GM18951 (cell line): Measurements from ENCODE around the gene RTP3.
"Not testable (repeated sequence)": the region's sequence is repeated elsewhere in the genome, so short reads cannot be mapped to it uniquely, and the experiment has no call there.

Experiments
- POLR2A ChIP-seq: IDR thresholded peaks from 4 replicates; pipeline ENCODE4 v1.6.1; 2011; ENCODE audit warnings: mild to moderate bottlenecking; ENCODE audit not compliant: insufficient read length, insufficient read depth; ENCODE audit errors: extremely low read depth
- in situ Hi-C: fragments of 300-500 bp; cut with MboI; formaldehyde crosslinking; loops from one replicate; pipeline ENCODE4 v1.12.0; 2022; ENCODE audit warnings: low sequenced_read_pairs, mixed read lengths, inconsistent platforms; ENCODE audit not compliant: unreplicated experiment

Gene RTP3

DNA sequence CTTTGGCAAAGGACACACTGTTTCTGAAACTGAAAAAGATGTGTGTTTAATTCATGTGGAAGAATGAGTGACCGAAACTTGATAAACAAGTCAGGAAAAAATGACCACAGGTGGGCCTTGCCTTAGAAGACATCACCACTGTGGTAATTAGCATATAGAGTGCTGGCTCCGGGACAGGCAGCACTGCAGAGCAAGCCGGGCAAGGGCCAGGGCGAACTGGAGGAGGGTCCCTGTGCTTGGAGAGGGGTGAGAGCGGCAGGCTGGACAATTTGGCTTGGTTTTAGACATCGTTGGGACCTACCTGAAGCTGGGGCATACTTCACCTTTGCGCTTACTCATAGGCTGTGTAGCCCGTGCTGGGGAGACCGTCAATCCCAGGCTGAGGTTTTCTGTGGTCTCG, 8.2 kb downstream of the RTP3 start:
- TF ChIP-seq POLR2A: no peak
- in situ Hi-C loops: no loop called here

DNA sequence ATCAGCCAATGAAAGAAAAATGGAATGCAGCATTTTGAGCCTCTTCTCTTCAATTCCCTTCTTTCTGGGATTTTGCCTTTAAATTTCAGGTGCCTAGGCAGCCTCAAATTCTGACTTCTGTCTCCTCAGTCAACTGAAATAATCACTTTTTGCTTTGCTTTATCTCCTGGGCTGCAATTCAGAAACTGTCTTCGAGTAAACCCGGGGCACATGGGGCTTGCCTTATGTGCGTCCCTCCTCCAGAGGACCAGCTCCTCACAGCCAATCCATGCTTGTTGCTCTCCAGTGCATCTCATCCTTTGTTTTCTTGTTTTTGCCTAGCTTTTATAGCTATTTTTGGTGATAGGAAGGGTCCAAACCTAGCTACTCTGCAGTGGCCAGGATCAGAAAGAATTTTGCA, 8.8 kb downstream of the RTP3 start:
- TF ChIP-seq POLR2A: no peak
- in situ Hi-C loops: no loop called here

DNA sequence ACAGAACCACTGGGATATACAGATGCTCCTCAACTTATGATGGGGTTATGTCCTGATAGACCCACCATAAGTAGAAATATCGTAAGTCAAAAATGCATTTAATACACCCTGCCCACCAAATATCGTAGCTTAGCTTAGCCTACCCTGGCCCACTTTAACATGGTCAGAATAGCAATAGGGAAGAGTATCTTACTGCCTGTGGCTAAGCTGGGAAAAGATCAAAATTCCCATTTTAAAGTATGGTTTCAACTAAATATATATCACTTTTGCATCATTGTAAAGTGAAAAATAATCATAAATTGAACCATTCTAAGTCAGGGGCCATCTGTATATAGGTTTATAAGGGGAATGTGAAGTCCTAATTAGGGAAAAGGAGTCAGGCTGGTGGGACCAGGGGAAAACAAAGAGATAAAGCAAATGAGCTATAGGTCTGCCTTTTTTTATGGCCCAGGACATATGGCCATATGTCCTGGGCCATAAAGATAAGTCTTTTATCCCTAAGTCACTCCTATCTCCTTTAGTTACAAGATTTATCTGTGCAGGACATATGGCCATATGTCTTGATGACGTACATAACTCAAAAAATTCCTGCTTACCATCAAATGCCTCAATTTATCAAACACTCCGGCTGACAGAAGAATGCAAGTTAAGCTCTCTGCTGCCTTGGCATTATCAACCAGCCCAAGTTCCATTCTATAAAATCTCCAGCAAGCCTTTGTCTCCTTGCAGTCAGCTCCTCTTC, 11.2 kb downstream of the RTP3 start:
- no peak for TF ChIP-seq POLR2A
- in situ Hi-C loops: no loop called here

DNA sequence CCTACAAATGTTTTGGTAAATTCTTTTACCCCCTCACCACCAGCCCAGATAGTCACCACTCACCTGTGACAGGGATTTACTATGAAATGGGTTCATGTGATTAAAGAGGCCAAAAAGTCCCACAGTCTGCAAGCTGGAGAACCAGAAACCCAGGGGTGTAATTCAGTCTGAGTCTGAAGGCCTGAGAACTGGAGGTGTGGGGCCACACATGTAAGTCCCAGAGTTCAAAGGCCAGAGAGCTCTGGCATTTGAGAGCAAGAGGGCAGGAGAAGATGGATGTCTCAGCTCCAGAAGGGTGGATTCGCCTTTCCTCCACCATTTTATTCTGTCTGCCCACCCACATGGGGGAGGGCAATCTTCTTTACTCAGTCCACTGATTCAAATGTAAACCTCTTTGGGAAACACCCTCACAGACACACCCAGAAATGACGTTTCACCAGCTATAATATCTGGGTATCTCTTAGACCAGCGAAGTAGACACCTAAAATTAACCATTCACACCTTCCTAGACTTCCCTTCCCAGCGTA, 11.9 kb downstream of the RTP3 start:
- in situ Hi-C loops: no loop called here
- no peak for TF ChIP-seq POLR2A

DNA sequence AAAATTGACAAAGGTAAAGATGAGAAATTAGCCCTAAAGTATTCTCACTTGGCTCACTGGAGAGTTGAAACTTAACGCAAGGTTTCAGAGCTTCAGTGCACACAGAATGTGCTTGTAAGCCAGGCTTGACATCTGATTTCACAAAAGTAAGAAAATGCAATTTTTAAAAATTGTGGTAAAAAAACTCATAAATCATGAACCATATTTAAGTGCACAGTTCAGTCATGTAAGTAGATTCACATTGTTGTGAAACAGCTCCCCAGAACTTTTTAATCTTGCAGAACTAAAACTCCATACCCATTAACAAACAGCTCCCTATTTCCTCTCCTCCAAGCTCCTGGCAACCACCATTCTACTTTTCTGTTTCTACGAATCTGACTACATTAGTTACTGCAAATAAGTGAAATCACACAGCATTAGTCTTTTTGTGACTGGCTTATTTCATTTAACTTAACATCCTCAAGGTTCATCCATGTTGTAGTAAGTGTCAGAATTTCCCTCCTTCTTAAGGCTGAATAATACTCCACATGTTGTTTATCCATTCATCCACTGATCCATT, 14.5 kb downstream of the RTP3 start:
- in situ Hi-C loops: no loop called here
- TF ChIP-seq POLR2A: no peak

DNA sequence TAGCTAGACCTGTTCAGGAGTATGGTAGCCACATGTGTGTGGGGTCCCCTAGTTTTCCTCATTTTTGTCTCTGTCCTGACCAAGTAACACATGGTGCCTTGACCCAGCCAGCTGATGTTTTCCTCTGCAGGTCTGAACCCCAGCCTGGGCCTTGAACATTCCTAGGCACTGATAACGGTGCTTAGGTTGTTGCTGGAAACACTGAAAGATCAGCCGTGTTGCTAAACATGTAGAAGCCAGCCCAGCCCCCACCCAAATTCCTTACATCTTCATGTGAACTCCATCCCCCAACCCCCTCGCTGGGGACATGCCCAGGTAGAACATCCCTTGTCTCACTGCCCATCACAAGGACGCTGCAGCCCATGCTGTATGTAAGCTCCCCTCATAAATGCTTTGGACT, 18.7 kb downstream of the RTP3 start:
- no peak for TF ChIP-seq POLR2A
- in situ Hi-C loops: no loop called here

DNA sequence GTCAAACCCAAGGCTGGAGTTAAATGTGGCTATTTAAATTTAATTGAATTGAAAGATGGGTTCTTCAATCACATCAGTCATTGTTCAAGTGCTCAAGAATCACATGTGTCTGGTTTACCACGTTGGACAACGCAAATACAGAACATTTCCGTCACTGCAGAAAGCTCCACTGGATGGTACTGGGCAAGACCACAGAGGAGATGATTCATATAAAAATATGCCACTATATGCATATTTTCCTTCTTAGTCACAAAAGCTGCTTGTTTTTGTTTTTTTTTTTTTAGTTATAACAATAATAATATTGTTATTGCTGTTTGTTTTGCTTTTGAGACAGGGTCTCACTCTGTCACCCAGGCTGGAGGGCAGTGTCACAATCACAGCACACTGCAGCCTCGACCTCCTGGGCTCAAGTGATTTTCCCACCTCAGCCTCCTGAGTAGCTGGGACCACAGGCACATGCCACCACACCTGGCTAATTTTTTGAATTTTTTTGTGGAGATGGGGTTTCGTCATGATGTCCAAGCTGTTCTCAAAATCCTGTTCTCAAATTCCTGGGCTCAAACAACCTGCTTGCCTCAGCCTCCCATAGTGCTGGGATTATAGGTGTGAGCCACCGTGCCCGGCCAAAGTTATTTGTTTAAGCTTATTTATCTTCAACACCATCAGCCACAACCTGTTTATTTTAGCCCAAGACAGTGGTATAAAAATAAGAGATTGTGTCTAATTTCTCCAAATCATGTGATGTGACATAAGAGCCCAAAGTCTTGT, 19.4 kb downstream of the RTP3 start:
- in situ Hi-C loops: no loop called here
- TF ChIP-seq POLR2A: no peak

DNA sequence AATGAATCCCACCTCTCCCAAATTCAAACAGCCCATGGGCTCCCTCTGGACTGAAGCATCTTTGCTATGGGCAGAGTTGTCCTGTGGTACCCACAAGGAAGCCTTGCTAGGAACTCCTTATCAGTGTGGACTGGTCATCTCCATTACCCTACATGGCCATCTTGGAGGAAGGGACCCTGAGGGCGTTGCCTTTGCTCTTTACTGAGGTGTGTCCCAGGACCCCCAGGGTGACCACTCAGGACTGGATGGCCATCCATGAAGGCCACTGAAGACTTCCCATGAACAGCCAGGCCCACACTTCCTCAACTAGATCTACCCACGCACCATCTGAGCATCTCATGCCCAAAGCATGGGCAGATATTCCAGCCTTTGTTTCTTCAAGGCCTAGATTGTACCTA, 20.0 kb downstream of the RTP3 start:
- in situ Hi-C loops: no loop called here
- no peak for TF ChIP-seq POLR2A

DNA sequence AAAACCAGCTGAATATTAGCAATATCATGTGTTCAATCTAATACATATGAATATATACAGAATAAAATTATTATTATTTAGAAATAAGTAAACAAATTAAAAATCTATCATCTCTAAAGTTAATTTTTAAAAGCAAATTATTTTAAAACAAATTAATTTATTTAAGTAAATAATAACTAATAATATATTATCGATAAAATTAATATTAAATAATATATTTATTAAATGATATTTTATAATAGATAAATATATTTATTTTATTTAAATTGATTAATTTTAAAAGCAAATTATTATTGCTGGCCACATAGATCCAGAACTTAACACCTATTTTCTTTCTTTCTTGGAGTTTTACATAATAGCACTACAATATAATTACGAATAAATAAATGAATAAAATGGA, 22.2 kb downstream of the RTP3 start:
- in situ Hi-C loops: no loop called here
- no peak for TF ChIP-seq POLR2A

DNA sequence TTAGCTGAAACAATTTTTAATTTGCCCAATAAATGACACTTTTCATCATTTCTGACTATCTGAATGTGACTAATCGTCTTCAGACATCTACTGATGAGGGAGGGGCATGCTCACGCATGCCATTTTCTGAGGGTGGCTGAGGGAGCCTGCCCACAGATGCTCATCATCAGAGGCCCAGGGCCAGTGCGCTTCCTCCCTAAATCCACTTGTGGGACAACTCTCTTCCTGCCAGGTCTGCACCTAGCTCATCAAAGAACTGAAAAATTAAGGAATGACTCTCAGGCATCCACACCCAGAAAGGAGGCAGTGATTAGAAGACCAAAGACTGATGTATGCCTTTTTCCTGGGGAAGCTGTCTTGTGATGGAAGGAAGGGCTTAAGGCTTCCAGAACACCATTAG, 22.8 kb downstream of the RTP3 start:
- in situ Hi-C loops: no loop called here
- TF ChIP-seq POLR2A: no peak

DNA sequence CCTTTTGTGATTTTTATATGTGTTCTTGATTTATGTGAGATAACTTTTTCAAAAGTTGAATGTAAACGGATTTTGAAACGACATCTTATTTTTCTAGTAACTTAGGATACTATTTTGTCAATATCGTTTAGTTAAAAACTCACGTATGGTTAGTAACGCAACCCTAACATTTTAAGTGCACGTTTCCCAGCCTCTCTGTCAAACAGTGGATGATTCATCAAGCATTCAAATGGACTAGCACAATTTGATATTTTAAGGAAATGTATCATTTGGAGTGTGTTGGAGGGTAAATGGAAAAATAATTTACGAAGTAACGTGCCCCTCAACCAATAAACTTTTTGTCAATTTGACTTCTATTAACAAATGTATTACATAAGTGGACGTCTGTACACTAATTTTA, 23.3 kb downstream of the RTP3 start:
- no peak for TF ChIP-seq POLR2A
- in situ Hi-C loops: no loop called here

DNA sequence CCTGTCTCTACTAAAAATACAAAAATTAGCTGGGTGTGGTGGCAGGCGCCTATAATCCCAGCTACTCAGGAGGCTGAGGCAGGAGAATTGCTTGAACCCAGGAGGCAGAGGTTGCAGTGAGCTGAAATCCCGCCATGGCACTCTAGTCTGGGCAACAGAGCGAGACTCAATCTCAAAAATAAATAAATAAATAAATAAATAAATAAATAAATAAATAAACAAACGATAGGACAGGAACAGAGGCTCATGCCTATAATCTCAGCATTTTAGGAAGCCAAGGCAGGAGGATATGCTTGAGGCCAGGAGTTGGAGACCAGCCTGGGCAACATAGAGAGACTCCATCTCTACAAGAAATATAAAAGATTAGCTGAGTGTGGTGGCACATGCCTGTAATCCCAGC, 24.4 kb downstream of the RTP3 start:
- in situ Hi-C loops: not testable (repeated sequence)

DNA sequence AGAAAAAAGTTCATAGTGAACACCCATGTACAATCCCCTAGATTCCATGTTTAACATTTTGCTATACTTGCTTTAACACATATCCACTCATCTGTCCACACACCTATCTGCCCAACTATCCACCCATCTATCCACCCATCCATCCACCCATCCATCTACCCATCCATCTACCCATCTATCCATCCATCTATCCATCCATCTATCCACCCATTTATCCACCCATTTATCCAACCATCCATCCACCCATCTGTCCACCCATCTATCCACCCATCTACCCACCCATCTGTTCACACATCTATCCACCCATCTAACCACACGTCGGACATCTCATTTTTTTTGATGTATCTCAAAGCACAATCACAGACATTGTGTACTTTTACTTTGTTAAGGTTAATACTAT, 25.8 kb downstream of the RTP3 start:
- TF ChIP-seq POLR2A: no peak
- in situ Hi-C loops: no loop called here

DNA sequence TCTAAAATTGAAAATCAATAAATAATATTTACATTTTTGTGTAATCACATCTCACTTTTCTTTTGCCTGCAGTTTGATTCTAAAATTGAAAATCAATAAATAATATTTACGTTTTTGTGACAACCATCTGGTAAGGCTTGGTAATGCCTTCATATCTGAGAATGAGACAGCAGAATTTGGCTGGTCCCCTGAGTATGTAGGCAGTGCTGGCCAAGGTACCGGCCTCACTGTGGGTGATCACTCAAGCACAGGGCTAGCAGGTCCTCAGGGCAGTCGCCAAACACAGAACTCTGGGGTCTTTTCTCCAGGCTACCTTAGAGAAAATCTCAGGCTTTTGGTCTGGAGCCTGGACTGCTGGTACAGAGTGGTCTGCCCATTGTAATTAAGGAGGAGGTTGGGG, 26.2 kb downstream of the RTP3 start:
- in situ Hi-C loops: no loop called here
- TF ChIP-seq POLR2A: no peak
